A549 (cell line): Measurements from ENCODE around the gene NLRP14. TPM values are rescaled to one million over a fixed set of nuclear protein-coding genes. Genes with fewer than 3 reads are reported as not detected.

Experiments
- ATAC-seq, 2 experiments: fragments of 200-7000 bp in 1 of 2; fragments of >200 bp in 1 of 2; cut with Nextera tagmentation in 1 of 2; cut with Tn5 transposase in 1 of 2; 3 replicates each; pipeline versions ENCODE4 v1.8.0 to v1.9.1; 2018 to 2020; ENCODE audit warnings: mild to moderate bottlenecking in 1 of 2, moderate library complexity in 1 of 2
- CTCF ChIA-PET: fragments of 300-600 bp; sonication (Branson Sonifier 250); formaldehyde crosslinking; extraction: SDS; loops from one replicate; lab custom pipeline; 2021; ENCODE audit warnings: antibody characterized with exemption, inconsistent platforms; lab: Yijun Ruan, JAX
- POLR2A ChIA-PET: fragments of 350-600 bp; formaldehyde crosslinking; extraction: SDS; loops from one replicate; lab custom pipeline; 2021; ENCODE audit warnings: antibody characterized with exemption, inconsistent platforms; lab: Yijun Ruan, JAX
- DNase-seq, 2 experiments: peaks; one replicate each; pipeline versions ENCODE4 v3.0.0 to v3.0.0-alpha.2; 2011 to 2016; ENCODE audit warnings: low read depth in 1 of 2, low spot score in 1 of 2
- FAIRE-seq: peaks from 2 replicates; lab custom pipeline; 2011; peaks lifted over from hg19 to GRCh38; lab: Jason Lieb, UNC
- H3K27ac ChIP-seq, 2 experiments: fragments of >200 bp; sonication (Bioruptor Twin); formaldehyde crosslinking; 3 replicates each; pipeline ENCODE4 v1.5.1; 2016 to 2017
- H3K4me1 ChIP-seq: fragments of >200 bp; sonication (Bioruptor Twin); formaldehyde crosslinking; 3 replicates; pipeline ENCODE4 v1.6.1; 2016
- H3K4me2 ChIP-seq: fragments of >200 bp; sonication (Bioruptor Twin); formaldehyde crosslinking; 3 replicates; pipeline ENCODE4 v1.6.1; 2016
- H3K4me3 ChIP-seq: fragments of >200 bp; sonication (Bioruptor Twin); formaldehyde crosslinking; 3 replicates; pipeline ENCODE4 v1.5.1; 2016
- H3K9me3 ChIP-seq: fragments of >200 bp; sonication (Bioruptor Twin); formaldehyde crosslinking; 3 replicates; pipeline ENCODE4 v1.6.1; 2016
- EHF ChIP-seq: fragments of 250-450 bp; sonication (Bioruptor Pico); IDR thresholded peaks from 2 replicates; pipeline ENCODE4 v1.5.0; 2020; ENCODE audit warnings: mild to moderate bottlenecking
- HOXB13 ChIP-seq: fragments of 250-450 bp; sonication (Bioruptor Pico); IDR thresholded peaks from 2 replicates; pipeline ENCODE4 v1.5.0; 2020; ENCODE audit warnings: low read depth, mild to moderate bottlenecking, moderate library complexity
- JUNB ChIP-seq: fragments of >200 bp; sonication (Bioruptor Twin); formaldehyde crosslinking; IDR thresholded peaks from 2 replicates; pipeline ENCODE4 v1.6.1; 2016
- MAFK ChIP-seq: fragments of 450-650 bp; IDR thresholded peaks from 2 replicates; pipeline ENCODE4 v1.6.1; 2014; ENCODE audit not compliant: partially characterized antibody
- MAZ ChIP-seq: fragments of 150-350 bp; IDR thresholded peaks from 2 replicates; pipeline ENCODE4 v1.6.1; 2014; ENCODE audit warnings: antibody characterized with exemption, low read depth, low read length, borderline replicate concordance
- NFE2L2 ChIP-seq: fragments of 150-350 bp; conservative IDR thresholded peaks from 2 replicates; pipeline ENCODE4 v1.6.1; 2014; ENCODE audit warnings: low read length
- POLR2A ChIP-seq: IDR thresholded peaks from 2 replicates; pipeline ENCODE4 v1.6.1; 2012; ENCODE audit warnings: mild to moderate bottlenecking, low read length
- RARB ChIP-seq: fragments of 250-450 bp; sonication (Bioruptor Pico); IDR thresholded peaks from 2 replicates; pipeline ENCODE4 v1.8.0; 2021; ENCODE audit warnings: mild to moderate bottlenecking, moderate library complexity
- RFX5 ChIP-seq: fragments of 450-650 bp; IDR thresholded peaks from 2 replicates; pipeline ENCODE4 v1.7.1; 2014; ENCODE audit warnings: antibody characterized with exemption, mild to moderate bottlenecking, moderate library complexity
- SMC3 ChIP-seq: fragments of >200 bp; sonication (Bioruptor Twin); formaldehyde crosslinking; IDR thresholded peaks from 3 replicates; pipeline ENCODE4 v1.6.1; 2018; ENCODE audit warnings: inconsistent platforms
- SREBF2 ChIP-seq: fragments of 450-650 bp; IDR thresholded peaks from 2 replicates; pipeline ENCODE4 v1.6.1; 2014; ENCODE audit warnings: mild to moderate bottlenecking, moderate library complexity
- TFCP2L1 ChIP-seq: fragments of 250-450 bp; sonication (Bioruptor Pico); IDR thresholded peaks from 2 replicates; pipeline ENCODE4 v1.5.0; 2021; ENCODE audit warnings: mild to moderate bottlenecking
- WGBS: methylation state at CpG from one replicate; pipeline ENCODE4 v1.1.6; 2017; ENCODE audit errors: missing lambda C conversion rate; 5-methylcytosine and 5-hydroxymethylcytosine counted together
- polyA plus RNA-seq, 4 experiments: library from polyadenylated mRNA; depleted of rRNA in 3 of 4; stranded (reverse); fragments of >200 nt; fragmentation: RNase III in 1 of 4; extraction: RNeasy Plus Mini Kit Qiagen cat#74134 plus additional on column Dnase treatment in 1 of 4; gene quantifications; 2 replicates in 3 of 4; 3 replicates in 1 of 4; pipeline ENCODE4 v1.2.3, GENCODE V29; 2011 to 2017
- TF ChIP-seq, protein P1 (sequence below): fragments of 250-450 bp; sonication (Bioruptor Pico); IDR thresholded peaks from 2 replicates; pipeline ENCODE4 v1.5.0; 2021; ENCODE audit warnings: mild to moderate bottlenecking, moderate library complexity, borderline replicate concordance
- TF ChIP-seq, protein P2 (sequence below): IDR thresholded peaks from 2 replicates; pipeline ENCODE4 v1.6.1; 2012
- TF ChIP-seq, protein P3 (sequence below): fragments of 150-350 bp; IDR thresholded peaks from 2 replicates; pipeline ENCODE4 v1.6.1; 2014; ENCODE audit warnings: low read depth, mild to moderate bottlenecking, low read length
- TF ChIP-seq, protein P4 (sequence below): fragments of 200-600 bp; sonication (generic); IDR thresholded peaks from 2 replicates; pipeline ENCODE4 v1.6.1; 2016; ENCODE audit warnings: antibody characterized with exemption, mild to moderate bottlenecking, moderate library complexity

The NLRP14 gene
- polyA plus RNA-seq, 2 of the 4 experiments (the other 2 are of a cell fraction), result 0.04 TPM; not detected in 1

DNA sequence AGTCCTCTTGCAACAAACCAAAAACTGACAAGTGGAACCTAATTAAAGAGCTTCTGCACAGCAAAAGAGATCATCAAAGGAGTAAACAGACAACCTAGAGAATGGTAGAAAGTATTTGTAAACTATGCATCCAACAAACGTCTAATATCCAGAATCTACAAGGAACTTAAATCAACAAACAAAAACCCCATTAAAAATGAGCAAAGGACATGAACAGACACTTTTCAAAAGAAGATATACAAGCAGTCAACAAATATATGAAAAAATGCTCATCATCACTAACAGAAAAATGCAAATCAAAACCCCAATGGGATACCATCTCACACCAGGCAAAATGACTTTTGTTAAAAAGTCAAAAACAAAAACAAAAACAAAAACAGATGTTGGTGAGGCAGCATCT, 33.8 kb upstream of the NLRP14 start:
- CTCF ChIA-PET, result no interaction called here
- H3K4me3 ChIP-seq, result no peak overlapping the region
- DNase-seq (no peak), ATAC-seq (no peak), FAIRE-seq (no peak)
- no peaks in the 10 kb centered on the region for H3K9me3 ChIP-seq
- no peak for TF ChIP-seq SMC3
- TF ChIP-seq, protein P1, sequence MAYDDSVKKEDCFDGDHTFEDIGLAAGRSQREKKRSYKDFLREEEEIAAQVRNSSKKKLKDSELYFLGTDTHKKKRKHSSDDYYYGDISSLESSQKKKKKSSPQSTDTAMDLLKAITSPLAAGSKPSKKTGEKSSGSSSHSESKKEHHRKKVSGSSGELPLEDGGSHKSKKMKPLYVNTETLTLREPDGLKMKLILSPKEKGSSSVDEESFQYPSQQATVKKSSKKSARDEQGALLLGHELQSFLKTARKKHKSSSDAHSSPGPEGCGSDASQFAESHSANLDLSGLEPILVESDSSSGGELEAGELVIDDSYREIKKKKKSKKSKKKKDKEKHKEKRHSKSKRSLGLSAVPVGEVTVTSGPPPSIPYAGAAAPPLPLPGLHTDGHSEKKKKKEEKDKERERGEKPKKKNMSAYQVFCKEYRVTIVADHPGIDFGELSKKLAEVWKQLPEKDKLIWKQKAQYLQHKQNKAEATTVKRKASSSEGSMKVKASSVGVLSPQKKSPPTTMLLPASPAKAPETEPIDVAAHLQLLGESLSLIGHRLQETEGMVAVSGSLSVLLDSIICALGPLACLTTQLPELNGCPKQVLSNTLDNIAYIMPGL (CRISPR knock-in tag), result no peak
- TF ChIP-seq MAFK, result no peak
- no peak for TF ChIP-seq POLR2A
- TF ChIP-seq RFX5, result no peak
- no peak for TF ChIP-seq MAZ
- TF ChIP-seq, protein P2, sequence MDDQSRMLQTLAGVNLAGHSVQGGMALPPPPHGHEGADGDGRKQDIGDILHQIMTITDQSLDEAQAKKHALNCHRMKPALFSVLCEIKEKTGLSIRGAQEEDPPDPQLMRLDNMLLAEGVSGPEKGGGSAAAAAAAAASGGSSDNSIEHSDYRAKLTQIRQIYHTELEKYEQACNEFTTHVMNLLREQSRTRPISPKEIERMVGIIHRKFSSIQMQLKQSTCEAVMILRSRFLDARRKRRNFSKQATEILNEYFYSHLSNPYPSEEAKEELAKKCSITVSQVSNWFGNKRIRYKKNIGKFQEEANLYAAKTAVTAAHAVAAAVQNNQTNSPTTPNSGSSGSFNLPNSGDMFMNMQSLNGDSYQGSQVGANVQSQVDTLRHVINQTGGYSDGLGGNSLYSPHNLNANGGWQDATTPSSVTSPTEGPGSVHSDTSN, result no peak
- H3K4me1 ChIP-seq, result no peaks in the 10 kb centered on the region
- H3K4me2 ChIP-seq, result no peak overlapping the region
- POLR2A ChIA-PET, result no interaction called here
- H3K27ac ChIP-seq, result no peak overlapping the region
- 0% methylated on average over 1 of the region's 1 CpG for WGBS

DNA sequence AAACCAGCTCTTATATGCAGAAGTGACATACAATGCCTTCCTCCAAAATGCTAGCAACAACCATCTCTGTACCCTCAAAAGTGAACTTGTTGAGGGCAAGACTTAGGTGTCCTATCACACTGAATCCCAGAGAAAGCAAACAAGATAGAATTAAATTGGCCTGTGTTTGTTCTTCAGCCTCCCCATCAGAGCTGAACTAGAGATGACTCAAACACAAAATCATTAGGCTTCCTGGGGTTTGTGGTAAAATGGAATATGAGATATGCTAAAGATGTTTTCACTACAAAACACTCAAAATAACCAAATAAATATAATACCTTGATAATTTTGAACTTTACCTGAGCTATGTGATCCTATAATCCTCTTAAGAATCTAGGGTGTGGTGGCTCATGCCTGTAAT, 31.8 kb upstream of the NLRP14 start:
- TF ChIP-seq, protein P3, sequence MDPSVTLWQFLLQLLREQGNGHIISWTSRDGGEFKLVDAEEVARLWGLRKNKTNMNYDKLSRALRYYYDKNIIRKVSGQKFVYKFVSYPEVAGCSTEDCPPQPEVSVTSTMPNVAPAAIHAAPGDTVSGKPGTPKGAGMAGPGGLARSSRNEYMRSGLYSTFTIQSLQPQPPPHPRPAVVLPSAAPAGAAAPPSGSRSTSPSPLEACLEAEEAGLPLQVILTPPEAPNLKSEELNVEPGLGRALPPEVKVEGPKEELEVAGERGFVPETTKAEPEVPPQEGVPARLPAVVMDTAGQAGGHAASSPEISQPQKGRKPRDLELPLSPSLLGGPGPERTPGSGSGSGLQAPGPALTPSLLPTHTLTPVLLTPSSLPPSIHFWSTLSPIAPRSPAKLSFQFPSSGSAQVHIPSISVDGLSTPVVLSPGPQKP, result no peak
- TF ChIP-seq SREBF2 (no peak), NFE2L2 (no peak), RARB (no peak), TFCP2L1 (CRISPR knock-in tag) (no peak), JUNB (no peak), EHF (CRISPR knock-in tag) (no peak), MAZ (no peak), HOXB13 (CRISPR knock-in tag) (no peak)
- TF ChIP-seq, protein P4, sequence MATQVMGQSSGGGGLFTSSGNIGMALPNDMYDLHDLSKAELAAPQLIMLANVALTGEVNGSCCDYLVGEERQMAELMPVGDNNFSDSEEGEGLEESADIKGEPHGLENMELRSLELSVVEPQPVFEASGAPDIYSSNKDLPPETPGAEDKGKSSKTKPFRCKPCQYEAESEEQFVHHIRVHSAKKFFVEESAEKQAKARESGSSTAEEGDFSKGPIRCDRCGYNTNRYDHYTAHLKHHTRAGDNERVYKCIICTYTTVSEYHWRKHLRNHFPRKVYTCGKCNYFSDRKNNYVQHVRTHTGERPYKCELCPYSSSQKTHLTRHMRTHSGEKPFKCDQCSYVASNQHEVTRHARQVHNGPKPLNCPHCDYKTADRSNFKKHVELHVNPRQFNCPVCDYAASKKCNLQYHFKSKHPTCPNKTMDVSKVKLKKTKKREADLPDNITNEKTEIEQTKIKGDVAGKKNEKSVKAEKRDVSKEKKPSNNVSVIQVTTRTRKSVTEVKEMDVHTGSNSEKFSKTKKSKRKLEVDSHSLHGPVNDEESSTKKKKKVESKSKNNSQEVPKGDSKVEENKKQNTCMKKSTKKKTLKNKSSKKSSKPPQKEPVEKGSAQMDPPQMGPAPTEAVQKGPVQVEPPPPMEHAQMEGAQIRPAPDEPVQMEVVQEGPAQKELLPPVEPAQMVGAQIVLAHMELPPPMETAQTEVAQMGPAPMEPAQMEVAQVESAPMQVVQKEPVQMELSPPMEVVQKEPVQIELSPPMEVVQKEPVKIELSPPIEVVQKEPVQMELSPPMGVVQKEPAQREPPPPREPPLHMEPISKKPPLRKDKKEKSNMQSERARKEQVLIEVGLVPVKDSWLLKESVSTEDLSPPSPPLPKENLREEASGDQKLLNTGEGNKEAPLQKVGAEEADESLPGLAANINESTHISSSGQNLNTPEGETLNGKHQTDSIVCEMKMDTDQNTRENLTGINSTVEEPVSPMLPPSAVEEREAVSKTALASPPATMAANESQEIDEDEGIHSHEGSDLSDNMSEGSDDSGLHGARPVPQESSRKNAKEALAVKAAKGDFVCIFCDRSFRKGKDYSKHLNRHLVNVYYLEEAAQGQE, result no peak
- TF ChIP-seq, protein P1 (CRISPR knock-in tag), result no peak

More for the DNA sequence above, 31.8 kb upstream of the NLRP14 start:
- Histone ChIP-seq H3K4me1 (no peaks in the 10 kb centered on the region), H3K4me2 (no peak overlapping the region), H3K4me3 (no peak overlapping the region), H3K9me3 (no peaks in the 10 kb centered on the region), H3K27ac (no peak overlapping the region)
- ChIA-PET POLR2A (no interaction called here), CTCF (no interaction called here)
- ATAC-seq (no peak), DNase-seq (no peak), FAIRE-seq (no peak)
